ENCODE measurements around the gene ERBB4.
"Not testable (repeated sequence)": the region's sequence is repeated elsewhere in the genome, so short reads cannot be mapped to it uniquely, and the experiment has no call there.

ERBB4 gene

GRCh38 chr2:211737282-211737681 lies 801.3 kb downstream of the ERBB4 start:
- no peak for DNase-seq (ENCODE audit: low read depth in 3 of 3)

GRCh38 chr2:211730215-211730614 lies 808.4 kb downstream of the ERBB4 start:
- DNase-seq (ENCODE audit: low read depth in 3 of 3) = no peak

- DNase-seq (ENCODE audit: low read depth in 3 of 3) = no peak
Measured at GRCh38 chr2:211729433-211729832, 809.2 kb downstream of the ERBB4 start.

DNA sequence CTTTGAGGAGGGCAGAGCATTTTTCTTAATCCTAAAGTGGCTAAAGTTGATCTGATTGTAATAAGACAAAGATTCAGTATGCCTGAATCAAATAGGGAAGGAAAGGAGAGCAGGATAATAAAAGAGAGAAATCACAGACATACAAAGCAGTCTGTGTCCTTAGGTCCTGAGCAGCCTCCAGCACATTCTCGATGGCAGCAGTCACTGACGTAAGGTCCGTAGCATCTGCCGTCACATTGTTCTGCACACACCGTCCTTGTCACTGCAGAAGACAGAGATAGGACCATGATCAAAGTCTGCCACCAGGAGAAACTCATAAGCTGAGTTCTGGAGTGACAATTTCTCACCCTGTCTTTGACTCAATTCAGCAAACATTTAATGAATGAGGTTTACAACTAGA lies 813.7 kb downstream of the ERBB4 start:
- DNase-seq (ENCODE audit: low read depth in 3 of 3) = no peak

DNA sequence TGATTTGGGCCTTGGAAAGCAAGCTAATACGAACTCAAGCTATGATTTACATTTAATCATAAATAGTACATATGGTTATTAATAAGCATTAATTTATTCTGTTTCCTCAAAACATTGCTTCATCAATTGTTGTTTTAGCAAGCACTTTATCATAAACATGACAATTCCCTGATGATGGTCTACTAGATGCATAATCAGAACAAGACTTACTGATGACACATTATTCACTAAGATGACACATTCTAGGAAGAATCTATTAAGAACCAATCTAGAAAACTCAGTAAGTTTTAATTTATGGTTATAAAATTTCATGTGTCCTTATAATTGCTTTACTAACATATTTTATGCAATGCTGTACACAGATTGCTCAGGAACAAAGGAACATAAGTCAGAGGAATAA lies 815.2 kb downstream of the ERBB4 start:
- no peak for DNase-seq (ENCODE audit: low read depth in 3 of 3)

GRCh38 chr2:211722928-211723327 lies 815.7 kb downstream of the ERBB4 start:
- no peak for DNase-seq (ENCODE audit: low read depth in 3 of 3)

DNA sequence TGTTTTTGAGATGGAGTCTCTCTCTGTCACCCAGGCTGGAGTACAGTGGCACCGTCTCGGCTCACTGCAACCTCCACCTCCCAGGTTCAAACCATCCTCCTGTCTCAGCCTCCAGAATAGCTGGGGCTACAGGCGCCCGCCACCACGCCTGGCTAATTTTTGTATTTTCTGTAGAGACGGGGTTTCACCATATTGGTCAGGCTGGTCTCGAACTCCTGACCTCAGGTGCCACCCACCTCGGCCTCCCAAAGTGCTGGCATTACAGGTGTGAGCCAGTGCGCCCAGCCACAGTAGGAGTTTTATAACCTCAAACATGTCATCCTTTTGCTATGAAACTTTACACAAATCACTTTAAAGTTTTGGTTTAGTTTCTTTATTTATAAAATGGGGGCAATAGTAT lies 816.7 kb downstream of the ERBB4 start:
- not testable (repeated sequence) for DNase-seq (ENCODE audit: low read depth in 3 of 3)

- no peak for DNase-seq (ENCODE audit: low read depth in 3 of 3)
Measured at GRCh38 chr2:211709389-211709788, 829.2 kb downstream of the ERBB4 start.

DNA sequence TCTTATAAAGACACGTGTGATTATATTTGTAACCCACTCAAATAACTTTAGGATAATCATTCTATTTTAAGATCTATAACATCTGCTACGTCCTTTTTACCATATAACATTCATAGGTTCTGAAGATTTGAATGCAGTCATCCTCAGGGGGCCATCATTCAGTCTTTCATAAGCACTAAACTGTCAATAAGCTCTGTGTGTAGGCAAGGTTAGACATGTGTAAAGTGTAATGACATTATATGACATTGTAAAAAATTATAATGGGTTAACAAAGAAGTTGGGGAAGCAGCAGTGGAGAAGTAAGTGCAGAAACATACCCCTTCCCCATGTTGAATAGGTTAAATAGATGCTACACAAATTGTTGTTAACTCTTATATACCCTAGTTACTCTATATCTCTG lies 845.9 kb downstream of the ERBB4 start:
- DNase-seq (ENCODE audit: low read depth in 3 of 3) = no peak

- no peak for DNase-seq (ENCODE audit: low read depth in 3 of 3)
Measured at GRCh38 chr2:211690736-211691135, 847.9 kb downstream of the ERBB4 start.

- DNase-seq (ENCODE audit: low read depth in 3 of 3) = no peak
Measured at GRCh38 chr2:211688196-211688595, 850.4 kb downstream of the ERBB4 start.

GRCh38 chr2:211674715-211675114 lies 863.9 kb downstream of the ERBB4 start:
- DNase-seq (ENCODE audit: low read depth in 3 of 3) = no peak

DNA sequence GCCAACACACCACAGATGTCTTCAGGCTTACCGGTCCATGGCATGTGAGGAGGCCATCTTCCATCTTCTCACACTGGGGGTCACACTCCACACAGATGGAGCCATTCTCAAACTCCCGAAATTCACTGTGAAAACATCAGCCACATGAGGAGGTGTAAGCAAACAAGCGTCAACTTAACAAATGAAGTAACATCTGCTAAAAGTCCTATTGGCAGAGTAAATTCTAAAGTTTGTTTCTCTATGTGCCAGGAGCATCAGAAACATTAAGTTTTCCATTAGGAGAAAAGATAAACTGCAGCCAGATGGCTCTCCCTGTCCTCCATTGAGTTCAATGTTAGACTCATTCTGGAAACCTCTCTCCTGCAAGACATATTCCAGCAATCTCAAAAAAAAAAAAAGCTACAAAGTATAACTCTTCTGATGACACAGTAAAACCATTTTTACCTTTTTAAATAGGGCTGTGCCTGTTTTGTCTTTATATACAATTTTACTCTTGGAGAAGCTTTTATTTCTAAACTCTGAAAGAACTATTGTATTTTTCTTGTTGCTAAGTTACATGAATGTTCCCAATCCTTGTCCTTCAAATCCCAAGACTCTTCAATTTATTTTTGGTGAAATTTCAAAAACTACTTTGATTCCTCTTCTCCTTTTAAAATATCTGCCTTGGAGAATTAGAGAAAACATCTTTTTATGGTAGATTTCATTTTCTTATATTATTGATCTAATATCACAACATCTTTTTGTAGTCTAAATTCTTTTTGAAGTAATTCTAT lies 865.3 kb downstream of the ERBB4 start:
- DNase-seq (ENCODE audit: low read depth in 3 of 3) = no peak

GRCh38 chr2:211671977-211672376 lies 866.6 kb downstream of the ERBB4 start:
- no peak for DNase-seq (ENCODE audit: low read depth in 3 of 3)

DNA sequence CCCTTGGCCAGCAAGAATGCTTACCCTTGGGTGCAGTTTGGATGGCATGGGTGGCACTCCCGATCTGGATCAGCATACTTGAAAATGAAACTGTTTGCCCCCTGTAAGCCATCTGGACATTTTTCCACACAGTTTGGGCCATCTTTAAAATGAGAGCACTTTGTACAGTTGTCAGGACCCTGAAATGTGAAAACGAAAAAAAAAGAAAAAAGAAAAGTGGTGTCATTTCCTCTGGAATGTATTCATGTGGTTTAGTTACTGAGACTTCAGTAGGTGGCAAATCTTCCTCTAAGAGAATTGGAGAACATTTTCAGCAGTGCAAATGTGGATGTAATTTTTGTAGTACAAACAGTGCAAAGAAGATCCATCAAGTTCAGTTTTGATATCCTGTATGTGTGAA lies 873.3 kb downstream of the ERBB4 start:
- no peak for DNase-seq (ENCODE audit: low read depth in 3 of 3)

- DNase-seq (ENCODE audit: low read depth in 3 of 3) = no peak
Measured at GRCh38 chr2:211664321-211664720, 874.3 kb downstream of the ERBB4 start.

DNA sequence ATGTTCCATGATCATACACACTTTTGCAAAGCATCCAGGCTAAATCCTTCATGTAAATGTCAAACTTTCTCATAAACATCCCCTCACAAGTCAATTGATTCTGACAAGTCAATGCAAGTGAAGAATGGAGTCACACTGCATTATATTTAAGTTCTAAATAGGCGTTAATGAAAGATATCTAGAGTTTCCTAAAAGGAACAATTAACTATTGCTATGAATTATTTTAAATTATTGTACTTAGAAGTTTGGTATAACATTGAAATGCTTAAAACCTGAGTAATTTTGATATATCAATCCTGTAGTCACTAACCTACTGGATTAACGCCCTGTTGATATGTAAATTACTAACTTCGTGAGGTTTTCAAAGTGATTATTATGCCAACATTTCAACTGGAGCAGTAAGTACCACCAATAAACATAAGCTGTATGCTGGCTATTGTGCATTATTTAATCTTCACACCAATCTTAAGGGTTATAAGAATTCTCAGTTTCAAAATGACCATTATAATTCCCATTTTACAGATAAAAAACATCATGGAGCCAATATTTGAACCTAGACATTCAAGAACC lies 884.3 kb downstream of the ERBB4 start:
- DNase-seq (ENCODE audit: low read depth in 3 of 3) = no peak

GRCh38 chr2:211652327-211652726 lies 886.3 kb downstream of the ERBB4 start:
- no peak for DNase-seq (ENCODE audit: low read depth in 3 of 3)

DNA sequence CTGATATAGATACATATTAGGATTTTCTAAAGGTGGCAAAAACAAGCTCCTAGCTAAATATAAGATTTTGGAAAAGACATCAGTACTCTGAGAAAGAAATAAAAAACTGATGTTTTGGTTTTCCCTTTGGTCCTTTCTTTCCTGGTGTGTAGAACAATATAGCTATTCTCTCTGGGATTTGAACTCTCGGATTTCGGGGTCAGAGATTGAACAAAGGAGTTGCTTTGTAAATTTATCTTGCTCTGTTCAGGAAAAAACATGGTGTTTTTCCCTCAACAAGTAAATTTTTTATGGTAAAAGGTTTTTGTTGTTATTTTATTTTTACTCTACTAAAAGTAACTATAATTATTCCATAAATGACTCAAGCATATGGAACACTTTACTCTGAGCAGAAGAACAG lies 889.3 kb downstream of the ERBB4 start:
- DNase-seq (ENCODE audit: low read depth in 3 of 3) = no peak

DNA sequence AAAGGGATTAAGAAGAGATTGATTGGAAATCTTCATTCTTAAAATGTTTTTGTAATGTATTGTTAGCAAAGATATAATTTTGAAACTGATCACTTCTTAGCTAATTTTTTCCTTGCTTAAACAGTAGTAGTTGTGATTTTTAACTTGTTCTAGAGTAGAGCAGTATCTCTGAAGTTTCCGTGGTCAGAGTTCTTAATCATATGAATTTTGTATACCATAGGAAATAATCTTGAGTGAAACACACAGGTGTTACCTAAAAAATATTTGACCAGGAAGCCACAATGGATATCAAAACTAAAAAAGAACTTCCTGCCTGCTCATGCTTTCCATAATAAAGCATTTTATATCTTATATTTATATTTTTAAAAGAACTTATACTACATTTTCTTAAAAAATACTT lies 907.1 kb downstream of the ERBB4 start:
- DNase-seq (ENCODE audit: low read depth in 3 of 3) = no peak

GRCh38 chr2:211623096-211623495 lies 915.5 kb downstream of the ERBB4 start:
- no peak for DNase-seq (ENCODE audit: low read depth in 3 of 3)

DNA sequence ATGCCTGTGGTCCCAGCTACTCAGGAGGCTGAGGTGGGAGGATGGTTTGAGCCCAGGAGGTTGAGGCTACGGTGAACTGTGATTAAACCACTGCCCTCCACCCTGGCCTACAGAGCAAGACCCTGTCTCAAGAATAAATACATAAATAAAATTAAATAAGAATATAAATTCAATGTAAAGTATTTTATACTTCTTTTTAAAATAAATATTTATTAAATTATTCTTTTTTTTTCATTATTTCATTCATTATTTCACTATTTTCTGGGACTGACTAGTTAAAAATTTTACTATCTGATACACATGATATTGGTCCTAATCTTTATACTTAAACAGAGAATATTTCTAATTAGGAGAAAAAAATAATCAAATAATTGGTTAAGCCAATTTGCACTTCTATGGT lies 917.6 kb downstream of the ERBB4 start:
- DNase-seq (ENCODE audit: low read depth in 3 of 3) = no peak

- DNase-seq (ENCODE audit: low read depth in 3 of 3) = no peak
Measured at GRCh38 chr2:211617803-211618202, 920.8 kb downstream of the ERBB4 start.

GRCh38 chr2:211611621-211612020 lies 927.0 kb downstream of the ERBB4 start:
- DNase-seq (ENCODE audit: low read depth in 3 of 3) = no peak

All from stimulated activated CD4-positive, alpha-beta T cell treated with anti-CD3 and anti-CD28 coated beads, TNF-alpha, amount 100 ng/mL, for 4 hours (primary cell).